Smooth muscle cell (in vitro differentiated cells): ENCODE results near the gene DYSF. TPM values are rescaled to one million over a fixed set of nuclear protein-coding genes. Genes with fewer than 3 reads are reported as not detected.

Experiments
- DNase-seq: peaks from one replicate; lab custom pipeline; 2025; ENCODE audit not compliant: unreplicated experiment; lab: John Stamatoyannopoulos, UW
- H2AFZ ChIP-seq: fragments of 200-600 bp; sonication (generic); 2 replicates; pipeline ENCODE4 v1.6.0; 2016; ENCODE audit warnings: antibody characterized with exemption, low read depth, mild to moderate bottlenecking
- H3F3A ChIP-seq: fragments of 200-600 bp; sonication (generic); 2 replicates; pipeline ENCODE4 v1.6.0; 2017; ENCODE audit warnings: antibody characterized with exemption, low read depth
- H3K27ac ChIP-seq: fragments of 200-600 bp; sonication (generic); 2 replicates; pipeline ENCODE4 v1.5.1; 2016; ENCODE audit warnings: low read depth, mild to moderate bottlenecking
- H3K27me3 ChIP-seq: fragments of 200-600 bp; sonication (generic); 2 replicates; pipeline ENCODE4 v1.6.1; 2016; ENCODE audit warnings: low read depth, mild to moderate bottlenecking
- H3K36me3 ChIP-seq: fragments of 200-600 bp; sonication (generic); 2 replicates; pipeline ENCODE4 v1.5.1; 2016; ENCODE audit warnings: low read depth
- H3K4me1 ChIP-seq: fragments of 200-600 bp; sonication (generic); 2 replicates; pipeline ENCODE4 v1.5.1; 2016; ENCODE audit warnings: low read depth
- H3K4me2 ChIP-seq: fragments of 200-600 bp; sonication (generic); 2 replicates; pipeline ENCODE4 v1.6.0; 2016; ENCODE audit warnings: mild to moderate bottlenecking
- H3K4me3 ChIP-seq: fragments of 200-600 bp; sonication (generic); 2 replicates; pipeline ENCODE4 v1.5.1; 2016; ENCODE audit warnings: mild to moderate bottlenecking
- H3K79me2 ChIP-seq: fragments of 200-600 bp; sonication (generic); 2 replicates; pipeline ENCODE4 v1.6.0; 2016; ENCODE audit warnings: low read depth, mild to moderate bottlenecking
- H3K9ac ChIP-seq: fragments of 200-600 bp; sonication (generic); 2 replicates; pipeline ENCODE4 v1.6.0; 2016; ENCODE audit warnings: low read depth
- H3K9me3 ChIP-seq: fragments of 200-600 bp; sonication (generic); replicated peaks from 2 replicates; pipeline ENCODE4 v1.5.1; 2016; ENCODE audit warnings: low read depth
- H4K20me1 ChIP-seq: fragments of 200-600 bp; sonication (generic); 2 replicates; pipeline ENCODE4 v1.6.0; 2016; ENCODE audit warnings: low read depth
- CTCF ChIP-seq: fragments of 200-600 bp; sonication (generic); IDR thresholded peaks from 2 replicates; pipeline ENCODE4 v1.5.1; 2017; ENCODE audit warnings: borderline replicate concordance, mild to moderate bottlenecking, antibody characterized with exemption; ENCODE audit not compliant: insufficient read depth, poor library complexity, severe bottlenecking
- WGBS: methylation state at CpG from one replicate; pipeline ENCODE4 v1.1.7; 2016; ENCODE audit warnings: low lambda C conversion rate; 5-methylcytosine and 5-hydroxymethylcytosine counted together
- polyA plus RNA-seq: library from polyadenylated mRNA; unstranded; fragments of >200 nt; fragmentation: Nextera tagmentation; extraction: Ambion mirVana; gene quantifications from 2 replicates; pipeline ENCODE4 v1.2.1, GENCODE V29; 2016
- total RNA-seq: library from RNA; depleted of rRNA; stranded (reverse); fragments of >200 nt; gene quantifications from 2 replicates; pipeline ENCODE4 v1.2.3, GENCODE V29; 2014

DYSF gene
- total and polyA plus RNA-seq, 2 experiments from 2014 or later, result 0.64 to 1.6 TPM

DNA sequence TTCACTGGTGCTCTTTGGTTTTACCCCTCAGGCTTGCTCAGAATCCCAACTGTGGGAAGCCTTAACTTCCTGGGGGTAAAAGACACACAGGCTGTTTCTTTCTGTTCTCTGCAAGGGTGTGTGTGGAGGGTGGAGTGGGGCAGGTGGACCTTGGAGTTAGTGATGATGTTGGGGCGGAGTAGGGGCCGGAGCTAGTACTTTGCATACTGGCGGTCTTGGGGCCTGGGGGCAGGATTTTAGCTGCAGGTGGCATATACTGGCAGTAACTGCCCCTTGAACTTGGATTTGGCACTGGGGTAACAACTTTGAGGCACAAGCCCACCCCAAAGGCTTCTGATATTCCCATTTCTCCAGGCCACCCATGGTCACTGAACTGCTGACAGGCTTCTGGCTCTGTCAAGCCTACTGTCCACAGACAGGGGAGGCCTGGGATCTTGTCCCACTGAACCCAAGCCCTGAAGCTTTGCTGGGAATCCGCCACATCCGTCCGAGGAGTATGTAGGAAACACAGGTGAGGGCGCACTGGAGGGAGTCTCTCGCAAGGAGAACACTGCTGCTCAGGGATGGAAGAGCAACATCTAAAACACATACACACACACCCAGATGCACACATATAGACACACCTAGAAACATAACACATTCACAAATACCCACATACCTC is 258.9 kb downstream of the DYSF start:
- WGBS, result 91% methylated on average over 7 of the region's 8 CpGs
- H3K4me3 ChIP-seq, result no peak overlapping the region
- no peak for DNase-seq
- no peaks in the 10 kb centered on the region for H3K36me3 ChIP-seq
- H3F3A ChIP-seq, result no peaks in the 10 kb centered on the region
- no peaks in the 10 kb centered on the region for H4K20me1 ChIP-seq
- TF ChIP-seq CTCF, result no peak
- H3K4me1 ChIP-seq, result no peaks in the 10 kb centered on the region
- H3K27ac ChIP-seq, result no peak overlapping the region
- H3K79me2 ChIP-seq, result no peaks in the 10 kb centered on the region
- no peaks in the 10 kb centered on the region for H3K9me3 ChIP-seq
- H2AFZ ChIP-seq, result no peak overlapping the region
- no peak overlapping the region for H3K9ac ChIP-seq
- no peaks in the 10 kb centered on the region for H3K27me3 ChIP-seq
- no peak overlapping the region for H3K4me2 ChIP-seq

DNA sequence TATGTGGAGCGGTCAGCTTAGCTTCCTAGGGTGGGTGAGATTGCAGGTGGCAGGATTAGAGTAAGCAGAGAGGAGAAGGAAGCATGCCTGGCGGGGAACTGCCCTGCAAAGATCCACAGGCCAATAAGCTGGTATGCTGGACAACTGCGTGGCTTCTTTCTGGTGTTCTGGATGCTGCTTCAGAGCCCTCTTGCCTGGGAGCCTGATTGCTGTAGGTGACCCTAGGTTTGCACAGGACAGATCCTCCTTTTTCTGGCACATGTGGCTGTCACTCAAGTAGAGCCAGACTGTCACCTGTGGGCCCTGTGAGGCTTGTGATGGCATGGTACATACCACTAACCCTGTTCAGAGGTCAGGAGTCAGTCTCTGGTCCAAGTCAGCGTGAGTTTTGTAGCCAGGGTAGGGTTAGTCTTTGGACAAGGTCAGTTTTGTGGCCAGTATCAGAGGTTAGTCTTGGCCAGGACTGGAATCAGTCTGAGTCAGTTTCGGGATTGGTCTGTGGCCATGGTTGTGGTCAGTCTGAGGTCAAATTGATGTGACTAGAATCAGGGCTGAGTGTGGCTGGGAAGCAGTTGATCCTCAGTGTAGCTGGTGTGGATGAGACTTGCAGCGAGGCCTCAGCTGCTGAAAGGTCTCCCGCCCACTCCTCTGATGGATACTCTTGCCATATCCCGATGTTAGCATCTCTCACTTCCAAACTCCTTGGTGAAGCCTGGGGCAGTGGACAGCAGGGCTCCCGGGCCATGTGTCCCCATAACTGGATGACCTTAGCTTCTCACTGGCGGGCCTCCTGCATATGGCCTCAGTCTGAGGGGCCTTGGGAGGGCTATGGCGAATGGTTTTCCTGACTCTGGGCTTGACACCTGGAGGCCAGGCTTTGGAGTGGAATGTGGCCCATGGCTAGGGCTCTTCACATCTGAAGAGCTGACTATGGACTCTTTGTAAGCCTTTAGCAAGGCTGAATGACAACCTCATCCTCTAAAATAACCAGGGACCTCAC is 260.5 kb downstream of the DYSF start:
- no peak overlapping the region for H3K9ac ChIP-seq
- H3K4me2 ChIP-seq, result no peak overlapping the region
- no peaks in the 10 kb centered on the region for H3K36me3 ChIP-seq
- TF ChIP-seq CTCF, result no peak
- DNase-seq, result no peak
- H3K4me3 ChIP-seq, result no peak overlapping the region
- H3K27me3 ChIP-seq, result no peaks in the 10 kb centered on the region
- no peaks in the 10 kb centered on the region for H3K4me1 ChIP-seq
- 87% methylated on average over 11 of the region's 11 CpGs for WGBS
- no peaks in the 10 kb centered on the region for H4K20me1 ChIP-seq
- no peaks in the 10 kb centered on the region for H3F3A ChIP-seq
- H3K27ac ChIP-seq, result no peak overlapping the region
- H3K79me2 ChIP-seq, result no peaks in the 10 kb centered on the region
- no peaks in the 10 kb centered on the region for H3K9me3 ChIP-seq
- H2AFZ ChIP-seq, result no peak overlapping the region

- no peaks in the 10 kb centered on the region for H3K9me3 ChIP-seq
- no peak overlapping the region for H3K4me3 ChIP-seq
- H4K20me1 ChIP-seq, result no peaks in the 10 kb centered on the region
- no peak overlapping the region for H3K27ac ChIP-seq
- DNase-seq, result no peak
- H3K4me1 ChIP-seq, result no peaks in the 10 kb centered on the region
- H2AFZ ChIP-seq, result no peak overlapping the region
- no peak overlapping the region for H3K9ac ChIP-seq
- H3F3A ChIP-seq, result no peaks in the 10 kb centered on the region
- H3K4me2 ChIP-seq, result no peak overlapping the region
- no peaks in the 10 kb centered on the region for H3K27me3 ChIP-seq
- 90% methylated on average over 4 of the region's 4 CpGs for WGBS
- H3K36me3 ChIP-seq, result no peaks in the 10 kb centered on the region
- H3K79me2 ChIP-seq, result no peaks in the 10 kb centered on the region
- TF ChIP-seq CTCF, result no peak
Observed at GRCh38 chr2:71714601-71715240, 261.4 kb downstream of the DYSF start.
